GM23248 (cell line): ENCODE results near the gene BPGM. TPM values are rescaled to one million over a fixed set of nuclear protein-coding genes. Genes with fewer than 3 reads are reported as not detected.

ENCODE experiments used
- DNase-seq: peaks from one replicate; pipeline ENCODE4 v3.0.0-alpha.2; 2015
- H2AFZ ChIP-seq: fragments of 200-600 bp; sonication (generic); 2 replicates; pipeline ENCODE4 v1.6.1; 2016; ENCODE audit warnings: antibody characterized with exemption
- H3F3A ChIP-seq: fragments of 200-600 bp; sonication (generic); 2 replicates; pipeline ENCODE4 v1.6.1; 2016; ENCODE audit warnings: mild to moderate bottlenecking, antibody characterized with exemption, mixed run types; ENCODE audit not compliant: insufficient read depth
- H3K27ac ChIP-seq: fragments of 200-600 bp; sonication (generic); 2 replicates; pipeline ENCODE4 v1.5.1; 2016; ENCODE audit warnings: mild to moderate bottlenecking
- H3K27me3 ChIP-seq: fragments of 200-600 bp; sonication (generic); replicated peaks from 2 replicates; pipeline ENCODE4 v1.6.1; 2016; ENCODE audit warnings: mild to moderate bottlenecking; ENCODE audit not compliant: insufficient read depth
- H3K36me3 ChIP-seq: fragments of 200-600 bp; sonication (generic); 2 replicates; pipeline ENCODE4 v1.6.1; 2016; ENCODE audit warnings: low read depth, mild to moderate bottlenecking
- H3K4me1 ChIP-seq: fragments of 200-600 bp; sonication (generic); 2 replicates; pipeline ENCODE4 v1.6.1; 2016; ENCODE audit warnings: mild to moderate bottlenecking; ENCODE audit not compliant: insufficient read depth
- H3K4me2 ChIP-seq: fragments of 200-600 bp; sonication (generic); one replicate; pipeline ENCODE4 v1.6.1; 2016; ENCODE audit warnings: mild to moderate bottlenecking; ENCODE audit not compliant: unreplicated experiment
- H3K4me3 ChIP-seq: fragments of 200-600 bp; sonication (generic); 2 replicates; pipeline ENCODE4 v1.5.1; 2016; ENCODE audit warnings: mild to moderate bottlenecking
- H3K79me2 ChIP-seq: fragments of 200-600 bp; sonication (generic); 2 replicates; pipeline ENCODE4 v1.6.1; 2016; ENCODE audit warnings: mild to moderate bottlenecking; ENCODE audit not compliant: insufficient read depth
- H3K9ac ChIP-seq: fragments of 200-600 bp; sonication (generic); 2 replicates; pipeline ENCODE4 v1.6.1; 2016; ENCODE audit warnings: mild to moderate bottlenecking
- H3K9me2 ChIP-seq: fragments of 200-600 bp; sonication (generic); 2 replicates; pipeline ENCODE4 v1.6.1; 2016; ENCODE audit warnings: mixed run types, mild to moderate bottlenecking, moderate library complexity; ENCODE audit not compliant: insufficient read depth
- H3K9me3 ChIP-seq: fragments of 200-600 bp; sonication (generic); one replicate; pipeline ENCODE4 v1.6.1; 2017; ENCODE audit warnings: low read depth
- H4K20me1 ChIP-seq: fragments of 200-600 bp; sonication (generic); 2 replicates; pipeline ENCODE4 v1.6.0; 2016; ENCODE audit not compliant: insufficient read depth
- EZH2 ChIP-seq: fragments of 200-600 bp; sonication (generic); IDR thresholded peaks from 2 replicates; pipeline ENCODE4 v1.6.1; 2018; ENCODE audit warnings: antibody characterized with exemption, mild to moderate bottlenecking; ENCODE audit not compliant: insufficient read depth, poor library complexity, severe bottlenecking
- EZH2phosphoT487 ChIP-seq: fragments of 200-600 bp; sonication (generic); IDR thresholded peaks from 2 replicates; pipeline ENCODE4 v1.6.1; 2018; ENCODE audit warnings: antibody characterized with exemption, moderate library complexity, mild to moderate bottlenecking, low read depth; ENCODE audit not compliant: insufficient read depth
- WGBS, 2 experiments: methylation state at CpG; one replicate each; pipeline ENCODE4 v1.1.6; 2015 to 2017; ENCODE audit warnings: low lambda C conversion rate in 2 of 2, low coverage in 1 of 2; ENCODE audit errors: missing lambda C conversion rate in 2 of 2; 5-methylcytosine and 5-hydroxymethylcytosine counted together
- in situ Hi-C: fragments of 300-500 bp; cut with MboI; formaldehyde crosslinking; loops from 2 replicates; pipeline ENCODE4 v1.15.0; 2020
- polyA plus RNA-seq: library from polyadenylated mRNA; unstranded; fragments of >200 nt; fragmentation: Nextera tagmentation; extraction: Ambion mirVana; gene quantifications from 2 replicates; pipeline ENCODE4 v1.2.1, GENCODE V29; 2016
- total RNA-seq: library from RNA; depleted of rRNA; stranded (reverse); fragments of >200 nt; shearing (Covaris generic); gene quantifications from 2 replicates; pipeline ENCODE4 v1.2.3, GENCODE V29; 2014; rRNA removed

BPGM gene
- total and polyA plus RNA-seq, 2 experiments from 2014 or later, result 37.4 to 41.3 TPM

- H3K9me2 ChIP-seq, result no peaks in the 10 kb centered on the region
- H3K9me3 ChIP-seq, result no peaks in the 10 kb centered on the region
- H3K79me2 ChIP-seq, result 0 out of 2 replicates have a peak, but pooled peaks cover 6% of the 10 kb centered on the region
- H3F3A ChIP-seq, result peaks cover 21% of the 10 kb centered on the region
- 10 to 14% methylated on average over 3 of the region's 3 CpGs for WGBS, 2 experiments
- peak overlapping the region; percentile 62 for H3K27ac ChIP-seq
- in situ Hi-C loops, result no loop called here
- H3K4me1 ChIP-seq, result peaks cover 52% of the 10 kb centered on the region
- H3K27me3 ChIP-seq, result no peaks in the 10 kb centered on the region
- no peak overlapping the region for H3K4me2 ChIP-seq
- DNase-seq, result peak; percentile 69
- no peak overlapping the region for H3K4me3 ChIP-seq
- H3K36me3 ChIP-seq, result no peaks in the 10 kb centered on the region
- H4K20me1 ChIP-seq, result no peaks in the 10 kb centered on the region
- no peak overlapping the region for H3K9ac ChIP-seq
- peak overlapping the region; percentile 18; the same call in 1 of the 2 replicates for H2AFZ ChIP-seq
- TF ChIP-seq EZH2 (no peak), EZH2phosphoT487 (no peak)
Measured at GRCh38 chr7:134727711-134728110, 81.1 kb downstream of the BPGM start.

Other genes starting within 250 kb of the BPGM start
- gene AKR1B1, start 187.8 kb upstream of the BPGM start, total RNA-seq, result 55.1 and 61.0 TPM in 2 replicates
- 164 and 176 TPM in 2 replicates for gene AKR1B1, start 187.8 kb upstream of the BPGM start, polyA plus RNA-seq
- not detected in 2 replicates for gene AKR1B10, start 119.3 kb upstream of the BPGM start, total RNA-seq
- 0.34 TPM in 1 of 2 replicates, not detected in the other for gene AKR1B10, start 119.3 kb upstream of the BPGM start, polyA plus RNA-seq
- not detected in 2 replicates for gene AKR1B15, start 97.7 kb upstream of the BPGM start, total RNA-seq
- not detected in 2 replicates for gene AKR1B15, start 97.7 kb upstream of the BPGM start, polyA plus RNA-seq
- gene CALD1, start 132.8 kb downstream of the BPGM start, total RNA-seq, result 674 and 698 TPM in 2 replicates
- gene CALD1, start 132.8 kb downstream of the BPGM start, polyA plus RNA-seq, result 1,687 and 1,703 TPM in 2 replicates